NB4 (cell line): ENCODE measurements around the gene DMGDH.

Experiments used
- DNase-seq: peaks from one replicate; pipeline ENCODE4 v3.0.0; 2010; ENCODE audit warnings: low read depth
- H3K4me3 ChIP-seq: one replicate; pipeline ENCODE4 v1.5.1; 2011; ENCODE audit warnings: mild to moderate bottlenecking, low read depth, low read length, moderate library complexity
- CTCF ChIP-seq: IDR thresholded peaks from one replicate; pipeline ENCODE4 v1.5.1; 2012; ENCODE audit warnings: low read depth, low read length
- MAX ChIP-seq: IDR thresholded peaks from 2 replicates; pipeline ENCODE4 v1.6.1; 2011; ENCODE audit warnings: low read depth, low read length
- MYC ChIP-seq: IDR thresholded peaks from 2 replicates; pipeline ENCODE4 v1.6.1; 2011; ENCODE audit warnings: low read depth, low read length
- POLR2A ChIP-seq: IDR thresholded peaks from 2 replicates; pipeline ENCODE4 v1.6.1; 2011; ENCODE audit warnings: mild to moderate bottlenecking; ENCODE audit not compliant: insufficient read length; ENCODE audit errors: extremely low read depth

The DMGDH gene

GRCh38 chr5:79042188-79042587 lies 27.3 kb downstream of the DMGDH start:
- DNase-seq = no peak
- H3K4me3 ChIP-seq = no peak overlapping the region
- no peak for TF ChIP-seq CTCF
- TF ChIP-seq MYC = no peak

- no peak for TF ChIP-seq POLR2A
- no peak for TF ChIP-seq MYC
- no peak for TF ChIP-seq MAX
- no peak for TF ChIP-seq CTCF
- DNase-seq = no peak
- H3K4me3 ChIP-seq = no peak overlapping the region
Observed at GRCh38 chr5:79036769-79037168, 32.7 kb downstream of the DMGDH start.

- DNase-seq = no peak
- TF ChIP-seq POLR2A = no peak
- H3K4me3 ChIP-seq = no peak overlapping the region
Observed at GRCh38 chr5:79035237-79035636, 34.2 kb downstream of the DMGDH start.

GRCh38 chr5:79032782-79033181 lies 36.7 kb downstream of the DMGDH start:
- no peak for DNase-seq
- no peak overlapping the region for H3K4me3 ChIP-seq
- no peak for TF ChIP-seq MYC
- TF ChIP-seq CTCF = no peak
- no peak for TF ChIP-seq POLR2A
- no peak for TF ChIP-seq MAX

GRCh38 chr5:79032031-79032695 lies 37.3 kb downstream of the DMGDH start:
- H3K4me3 ChIP-seq = no peak overlapping the region
- TF ChIP-seq CTCF = no peak
- TF ChIP-seq POLR2A = no peak
- TF ChIP-seq MYC = no peak
- TF ChIP-seq MAX = no peak
- no peak for DNase-seq

- TF ChIP-seq CTCF (no peak), MAX (no peak), POLR2A (no peak), MYC (no peak)
Observed at GRCh38 chr5:79031485-79031867, 38.0 kb downstream of the DMGDH start.

More at GRCh38 chr5:79031485-79031867, 38.0 kb downstream of the DMGDH start:
- DNase-seq = no peak
- H3K4me3 ChIP-seq = no peak overlapping the region
